HEK293T (cell line): ENCODE data around the gene ATF3.

Source experiments
- ARNT ChIP-seq: fragments of 450-650 bp; IDR thresholded peaks from 2 replicates; pipeline ENCODE4 v1.6.1; 2017; ENCODE audit warnings: mild to moderate bottlenecking
- BHLHE40 ChIP-seq: fragments of 450-650 bp; IDR thresholded peaks from 2 replicates; pipeline ENCODE4 v1.6.1; 2016; ENCODE audit warnings: mild to moderate bottlenecking, moderate library complexity, borderline replicate concordance
- CTBP1 ChIP-seq: fragments of 450-650 bp; IDR thresholded peaks from 2 replicates; pipeline ENCODE4 v1.6.1; 2016; ENCODE audit warnings: borderline replicate concordance
- ELF4 ChIP-seq: fragments of 450-650 bp; IDR thresholded peaks from 2 replicates; pipeline ENCODE4 v1.6.1; 2017; ENCODE audit warnings: antibody characterized with exemption
- FOXK2 ChIP-seq: fragments of 450-650 bp; IDR thresholded peaks from 2 replicates; pipeline ENCODE4 v1.6.1; 2016; ENCODE audit warnings: mild to moderate bottlenecking
- FOXM1 ChIP-seq: fragments of 450-650 bp; IDR thresholded peaks from 2 replicates; pipeline ENCODE4 v1.6.1; 2017; ENCODE audit warnings: mild to moderate bottlenecking, borderline replicate concordance
- HDGF ChIP-seq: fragments of 450-650 bp; IDR thresholded peaks from 2 replicates; pipeline ENCODE4 v1.6.1; 2017; ENCODE audit warnings: antibody characterized with exemption, borderline replicate concordance
- L3MBTL2 ChIP-seq: fragments of 450-650 bp; conservative IDR thresholded peaks from 2 replicates; pipeline ENCODE4 v1.6.1; 2016; ENCODE audit warnings: mild to moderate bottlenecking
- LEF1 ChIP-seq: fragments of 450-650 bp; IDR thresholded peaks from 2 replicates; pipeline ENCODE4 v1.6.1; 2017; ENCODE audit warnings: mild to moderate bottlenecking, borderline replicate concordance
- NFRKB ChIP-seq: fragments of 450-650 bp; IDR thresholded peaks from 2 replicates; pipeline ENCODE4 v1.6.1; 2016; ENCODE audit warnings: mild to moderate bottlenecking, moderate library complexity
- SP1 ChIP-seq: fragments of 450-650 bp; IDR thresholded peaks from 2 replicates; pipeline ENCODE4 v1.6.1; 2017
- SUZ12 ChIP-seq: fragments of 450-650 bp; IDR thresholded peaks from 2 replicates; pipeline ENCODE4 v1.6.1; 2016; ENCODE audit warnings: mild to moderate bottlenecking
- ZNF384 ChIP-seq: fragments of 450-650 bp; IDR thresholded peaks from 2 replicates; pipeline ENCODE4 v1.6.1; 2016
- TF ChIP-seq, protein P1 (sequence below): fragments of 450-650 bp; IDR thresholded peaks from 2 replicates; pipeline ENCODE4 v1.6.1; 2016

DNA sequence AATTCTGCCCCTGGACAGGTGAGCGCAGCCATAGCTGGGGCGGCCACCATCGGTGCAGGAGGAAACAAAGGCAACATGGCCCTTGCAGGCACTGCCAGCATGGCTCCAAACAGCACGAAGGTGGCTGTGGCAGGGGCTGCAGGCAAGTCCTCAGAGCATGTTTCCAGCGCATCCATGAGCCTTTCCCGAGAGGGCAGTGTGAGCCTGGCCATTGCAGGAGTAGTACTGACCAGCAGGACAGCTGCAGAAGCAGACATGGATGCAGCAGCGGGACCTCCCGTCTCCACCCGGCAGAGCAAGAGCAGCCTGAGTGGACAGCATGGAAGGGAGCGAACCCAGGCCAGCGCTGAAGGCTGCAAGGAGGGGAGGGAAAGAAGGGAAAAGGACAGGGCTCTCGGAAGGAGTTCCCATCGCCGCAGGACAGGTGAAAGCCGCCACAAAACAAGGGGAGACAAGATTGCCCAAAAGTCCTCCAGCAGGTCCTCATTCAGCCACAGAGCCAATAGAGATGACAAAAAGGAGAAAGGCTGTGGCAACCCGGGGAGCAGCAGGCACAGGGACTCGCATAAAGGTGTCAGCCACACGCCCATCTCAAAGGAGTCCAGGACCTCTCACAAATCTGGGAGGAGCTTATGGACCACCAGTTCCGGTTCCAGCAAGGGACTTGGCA is 17.4 kb downstream of the ATF3 start:
- TF ChIP-seq, protein P1, sequence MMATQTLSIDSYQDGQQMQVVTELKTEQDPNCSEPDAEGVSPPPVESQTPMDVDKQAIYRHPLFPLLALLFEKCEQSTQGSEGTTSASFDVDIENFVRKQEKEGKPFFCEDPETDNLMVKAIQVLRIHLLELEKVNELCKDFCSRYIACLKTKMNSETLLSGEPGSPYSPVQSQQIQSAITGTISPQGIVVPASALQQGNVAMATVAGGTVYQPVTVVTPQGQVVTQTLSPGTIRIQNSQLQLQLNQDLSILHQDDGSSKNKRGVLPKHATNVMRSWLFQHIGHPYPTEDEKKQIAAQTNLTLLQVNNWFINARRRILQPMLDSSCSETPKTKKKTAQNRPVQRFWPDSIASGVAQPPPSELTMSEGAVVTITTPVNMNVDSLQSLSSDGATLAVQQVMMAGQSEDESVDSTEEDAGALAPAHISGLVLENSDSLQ = no peak
- TF ChIP-seq SUZ12 (no peak), BHLHE40 (no peak), ELF4 (no peak), FOXM1 (no peak), SP1 (no peak), ARNT (no peak), ZNF384 (no peak), L3MBTL2 (no peak), FOXK2 (no peak), NFRKB (no peak), LEF1 (no peak), HDGF (no peak), CTBP1 (no peak)
